Panc1 (cell line): ENCODE results near the gene GABRA1. TPM values are rescaled to one million over a fixed set of nuclear protein-coding genes. Genes with fewer than 3 reads are reported as not detected.

ENCODE experiments used
- ATAC-seq: fragments of 200-7000 bp; cut with Tn5 transposase; 2 replicates; pipeline ENCODE4 v1.9.1; 2020; ENCODE audit warnings: mild to moderate bottlenecking, moderate library complexity
- BruUV-seq: library from RNA; stranded (reverse); fragments of 400-500 nt; replicated peaks from 2 replicates; lab custom pipeline; 2021; lab: Mats Ljungman, UMichigan
- CTCF ChIA-PET: fragments of 300-600 bp; sonication (Branson Sonifier 250); formaldehyde crosslinking; loops from one replicate; lab custom pipeline; 2022; ENCODE audit warnings: antibody characterized with exemption; lab: Charles Lee
- POLR2A ChIA-PET: fragments of 300-600 bp; sonication (Branson Sonifier 250); formaldehyde crosslinking; loops from one replicate; lab custom pipeline; 2022; ENCODE audit warnings: antibody characterized with exemption; lab: Charles Lee
- DNase-seq: peaks from one replicate; pipeline ENCODE4 v3.0.0-alpha.2; 2010; ENCODE audit warnings: low read depth, low spot score
- H3K27ac ChIP-seq: 2 replicates; pipeline ENCODE4 v1.5.1; 2011; ENCODE audit warnings: mild to moderate bottlenecking, low read length, inconsistent platforms
- H3K27me3 ChIP-seq: fragments of 200-500 bp; sonication (Bioruptor generic); 2 replicates; pipeline ENCODE4 v1.6.0; 2014; ENCODE audit warnings: low read length, inconsistent platforms; ENCODE audit not compliant: control insufficient read depth, insufficient read depth
- H3K36me3 ChIP-seq: fragments of 200-500 bp; sonication (Bioruptor generic); 2 replicates; pipeline ENCODE4 v1.5.1; 2014; ENCODE audit warnings: inconsistent platforms, mild to moderate bottlenecking, low read length, moderate library complexity; ENCODE audit not compliant: control insufficient read depth, insufficient read depth
- H3K4me1 ChIP-seq: 2 replicates; pipeline ENCODE4 v1.5.1; 2011; ENCODE audit warnings: inconsistent platforms, mild to moderate bottlenecking, low read length, moderate library complexity; ENCODE audit not compliant: control insufficient read depth, insufficient read depth
- H3K4me3 ChIP-seq, 2 experiments: 2 replicates each; pipeline ENCODE4 v1.5.1; 2011 to 2012; ENCODE audit warnings: low read depth in 2 of 2, low read length in 2 of 2, mild to moderate bottlenecking in 2 of 2, inconsistent platforms in 1 of 2, moderate library complexity in 1 of 2
- H3K9me3 ChIP-seq: fragments of 200-500 bp; sonication (Bioruptor generic); 2 replicates; pipeline ENCODE4 v1.5.1; 2014; ENCODE audit warnings: low read depth, mild to moderate bottlenecking, inconsistent platforms, low read length, moderate library complexity; ENCODE audit not compliant: control insufficient read depth, insufficient read depth
- CTCF ChIP-seq: fragments of 450-650 bp; IDR thresholded peaks from 2 replicates; pipeline ENCODE4 v1.5.1; 2017; ENCODE audit warnings: mild to moderate bottlenecking
- POLR2AphosphoS5 ChIP-seq: IDR thresholded peaks from 2 replicates; pipeline ENCODE4 v1.6.1; 2012; ENCODE audit warnings: mild to moderate bottlenecking, low read depth, low read length, moderate library complexity
- SIN3A ChIP-seq: IDR thresholded peaks from 2 replicates; pipeline ENCODE4 v1.6.1; 2012; ENCODE audit warnings: low read depth, mild to moderate bottlenecking, low read length, moderate library complexity, borderline replicate concordance; ENCODE audit not compliant: insufficient read depth
- TCF7L2 ChIP-seq: IDR thresholded peaks from 2 replicates; pipeline ENCODE4 v1.6.1; 2011; ENCODE audit warnings: mild to moderate bottlenecking, low read depth, low read length, inconsistent platforms
- in situ Hi-C: cut with HindIII; loops from 2 replicates; pipeline ENCODE4 v1.10.0; 2016; ENCODE audit warnings: low sequenced_read_pairs, low pct_unique_long_range_greater_than_20kb
- intact Hi-C: fragments of 100-400 bp; cut with micrococcal nuclease; formaldehyde crosslinking; loops from one replicate; pipeline ENCODE4 v1.10.0; 2022; ENCODE audit not compliant: unreplicated experiment
- total RNA-seq: library from RNA; stranded (reverse); gene quantifications from one replicate; pipeline ENCODE4 v1.2.1, GENCODE V29; 2021; ENCODE audit not compliant: unreplicated experiment
- TF ChIP-seq, protein P1 (sequence below), 2 experiments: IDR thresholded peaks; 2 replicates each; pipeline ENCODE4 v1.6.1; 2011 to 2012; ENCODE audit warnings: low read depth in 2 of 2, control low read depth in 1 of 2, low read length in 1 of 2, mild to moderate bottlenecking in 1 of 2, moderate library complexity in 1 of 2; ENCODE audit not compliant: insufficient read depth in 1 of 2

The GABRA1 gene
- total RNA-seq, 1 experiment from 2014 or later = not detected

GRCh38 chr5:161895514-161895913 is 47.6 kb downstream of the GABRA1 start:
- TF ChIP-seq, protein P1, sequence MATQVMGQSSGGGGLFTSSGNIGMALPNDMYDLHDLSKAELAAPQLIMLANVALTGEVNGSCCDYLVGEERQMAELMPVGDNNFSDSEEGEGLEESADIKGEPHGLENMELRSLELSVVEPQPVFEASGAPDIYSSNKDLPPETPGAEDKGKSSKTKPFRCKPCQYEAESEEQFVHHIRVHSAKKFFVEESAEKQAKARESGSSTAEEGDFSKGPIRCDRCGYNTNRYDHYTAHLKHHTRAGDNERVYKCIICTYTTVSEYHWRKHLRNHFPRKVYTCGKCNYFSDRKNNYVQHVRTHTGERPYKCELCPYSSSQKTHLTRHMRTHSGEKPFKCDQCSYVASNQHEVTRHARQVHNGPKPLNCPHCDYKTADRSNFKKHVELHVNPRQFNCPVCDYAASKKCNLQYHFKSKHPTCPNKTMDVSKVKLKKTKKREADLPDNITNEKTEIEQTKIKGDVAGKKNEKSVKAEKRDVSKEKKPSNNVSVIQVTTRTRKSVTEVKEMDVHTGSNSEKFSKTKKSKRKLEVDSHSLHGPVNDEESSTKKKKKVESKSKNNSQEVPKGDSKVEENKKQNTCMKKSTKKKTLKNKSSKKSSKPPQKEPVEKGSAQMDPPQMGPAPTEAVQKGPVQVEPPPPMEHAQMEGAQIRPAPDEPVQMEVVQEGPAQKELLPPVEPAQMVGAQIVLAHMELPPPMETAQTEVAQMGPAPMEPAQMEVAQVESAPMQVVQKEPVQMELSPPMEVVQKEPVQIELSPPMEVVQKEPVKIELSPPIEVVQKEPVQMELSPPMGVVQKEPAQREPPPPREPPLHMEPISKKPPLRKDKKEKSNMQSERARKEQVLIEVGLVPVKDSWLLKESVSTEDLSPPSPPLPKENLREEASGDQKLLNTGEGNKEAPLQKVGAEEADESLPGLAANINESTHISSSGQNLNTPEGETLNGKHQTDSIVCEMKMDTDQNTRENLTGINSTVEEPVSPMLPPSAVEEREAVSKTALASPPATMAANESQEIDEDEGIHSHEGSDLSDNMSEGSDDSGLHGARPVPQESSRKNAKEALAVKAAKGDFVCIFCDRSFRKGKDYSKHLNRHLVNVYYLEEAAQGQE (IDR thresholded peaks at IDR 0.05; ENCODE audit: insufficient read depth in 1 of 2, low read depth in 2 of 2, low read length in 1 of 2) = no peak
- TF ChIP-seq TCF7L2 (no peak), CTCF (no peak), SIN3A (no peak), POLR2AphosphoS5 (no peak)
- Histone ChIP-seq H3K36me3 (no peaks in the 10 kb centered on the region), H3K4me1 (no peaks in the 10 kb centered on the region), H3K27ac (no peak overlapping the region), H3K27me3 (no peaks in the 10 kb centered on the region), H3K9me3 (no peaks in the 10 kb centered on the region), H3K4me3 (no peak overlapping the region)
- in situ Hi-C loops (no loop called here), intact Hi-C loops (no loop called here)
- ChIA-PET POLR2A (no interaction called here), CTCF (no interaction called here)
- DNase-seq (no peak), ATAC-seq (no peak)
- no TSS peak for BruUV-seq

- Histone ChIP-seq H3K36me3 (no peaks in the 10 kb centered on the region), H3K27ac (no peak overlapping the region), H3K27me3 (no peaks in the 10 kb centered on the region), H3K9me3 (no peaks in the 10 kb centered on the region), H3K4me3 (no peak overlapping the region), H3K4me1 (no peaks in the 10 kb centered on the region)
- ChIA-PET POLR2A (no interaction called here), CTCF (no interaction called here)
- no peak for TF ChIP-seq SIN3A
- TF ChIP-seq TCF7L2 = no peak
- TF ChIP-seq CTCF = no peak
- TF ChIP-seq, protein P1 (IDR thresholded peaks at IDR 0.05; ENCODE audit: insufficient read depth in 1 of 2, low read depth in 2 of 2, low read length in 1 of 2) = no peak
- no peak for TF ChIP-seq POLR2AphosphoS5
- no TSS peak for BruUV-seq
- ATAC-seq (no peak), DNase-seq (no peak)
- intact Hi-C loops (no loop called here), in situ Hi-C loops (no loop called here)
Measured at GRCh38 chr5:161897033-161897432, 49.1 kb downstream of the GABRA1 start.
